Islet of Langerhans (tissue), 1 donor: Measurements from ENCODE around the gene SEC62.
"Not testable (repeated sequence)": the region's sequence is repeated elsewhere in the genome, so short reads cannot be mapped to it uniquely, and the experiment has no call there.

ENCODE experiments used
- FAIRE-seq: peaks from one replicate; lab custom pipeline; 2011; peaks lifted over from hg19 to GRCh38; lab: Jason Lieb, UNC

SEC62 gene

GRCh38 chr3:170016057-170016456 lies 49.5 kb downstream of the SEC62 start:
- FAIRE-seq = no peak

DNA sequence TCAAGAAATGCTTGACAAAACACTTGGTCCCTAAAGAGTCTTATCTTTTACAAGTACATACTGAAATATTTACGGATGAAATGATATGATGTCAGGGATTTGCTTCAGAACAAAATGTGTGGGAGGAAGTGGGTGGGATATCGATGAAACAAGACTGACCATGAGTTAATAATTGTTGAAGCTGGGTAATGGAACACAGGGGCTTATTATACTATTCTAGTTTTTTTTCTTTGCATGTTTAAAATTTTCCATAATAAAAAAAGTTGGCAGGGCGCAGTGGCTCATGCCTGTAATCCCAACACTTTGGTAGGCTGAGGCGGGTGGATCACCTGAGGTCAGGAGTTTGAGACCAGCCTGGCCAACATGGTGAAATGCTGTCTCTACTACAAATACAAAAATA lies 52.7 kb downstream of the SEC62 start:
- FAIRE-seq = not testable (repeated sequence)

GRCh38 chr3:170021083-170021482 lies 54.5 kb downstream of the SEC62 start:
- no peak for FAIRE-seq

- no peak for FAIRE-seq
Measured at GRCh38 chr3:170022336-170022735, 55.7 kb downstream of the SEC62 start.

DNA sequence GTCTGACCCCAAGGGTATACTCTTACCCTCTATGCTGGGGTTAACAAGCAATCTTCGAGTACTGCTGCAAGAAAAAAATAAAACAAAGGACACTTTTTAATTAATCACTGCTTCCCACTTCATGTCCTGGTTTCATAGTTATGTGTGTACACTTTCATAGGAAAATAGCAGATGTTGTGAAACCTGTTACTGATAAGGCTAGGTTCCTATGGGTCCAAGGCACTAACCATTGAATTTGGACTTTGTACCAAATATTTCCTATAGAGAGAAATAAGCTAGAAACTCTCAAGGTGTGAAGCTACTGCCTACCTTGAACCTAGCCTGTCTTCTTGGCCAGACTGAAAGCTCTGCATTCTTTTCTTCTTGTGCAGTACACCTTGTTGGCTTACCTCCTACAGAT lies 56.6 kb downstream of the SEC62 start:
- FAIRE-seq = no peak

DNA sequence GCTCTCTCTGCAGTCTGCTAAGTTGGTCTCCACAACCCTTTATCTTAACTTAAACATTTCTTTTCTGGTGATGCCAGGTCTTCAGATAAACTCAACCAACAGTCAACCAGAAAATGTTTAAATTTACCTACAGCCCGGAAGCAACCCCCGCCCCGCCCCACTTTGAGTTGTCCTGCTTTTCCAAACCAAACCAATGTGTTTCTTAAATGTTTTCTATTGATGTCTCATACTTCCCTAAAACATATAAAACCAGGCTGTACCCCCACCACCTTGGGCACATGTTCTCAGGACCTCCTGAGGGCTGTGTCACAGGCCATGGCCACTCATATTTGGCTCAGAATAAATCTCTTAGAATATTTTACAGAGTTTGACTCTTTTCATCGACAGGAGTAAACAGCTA lies 58.0 kb downstream of the SEC62 start:
- FAIRE-seq = no peak

DNA sequence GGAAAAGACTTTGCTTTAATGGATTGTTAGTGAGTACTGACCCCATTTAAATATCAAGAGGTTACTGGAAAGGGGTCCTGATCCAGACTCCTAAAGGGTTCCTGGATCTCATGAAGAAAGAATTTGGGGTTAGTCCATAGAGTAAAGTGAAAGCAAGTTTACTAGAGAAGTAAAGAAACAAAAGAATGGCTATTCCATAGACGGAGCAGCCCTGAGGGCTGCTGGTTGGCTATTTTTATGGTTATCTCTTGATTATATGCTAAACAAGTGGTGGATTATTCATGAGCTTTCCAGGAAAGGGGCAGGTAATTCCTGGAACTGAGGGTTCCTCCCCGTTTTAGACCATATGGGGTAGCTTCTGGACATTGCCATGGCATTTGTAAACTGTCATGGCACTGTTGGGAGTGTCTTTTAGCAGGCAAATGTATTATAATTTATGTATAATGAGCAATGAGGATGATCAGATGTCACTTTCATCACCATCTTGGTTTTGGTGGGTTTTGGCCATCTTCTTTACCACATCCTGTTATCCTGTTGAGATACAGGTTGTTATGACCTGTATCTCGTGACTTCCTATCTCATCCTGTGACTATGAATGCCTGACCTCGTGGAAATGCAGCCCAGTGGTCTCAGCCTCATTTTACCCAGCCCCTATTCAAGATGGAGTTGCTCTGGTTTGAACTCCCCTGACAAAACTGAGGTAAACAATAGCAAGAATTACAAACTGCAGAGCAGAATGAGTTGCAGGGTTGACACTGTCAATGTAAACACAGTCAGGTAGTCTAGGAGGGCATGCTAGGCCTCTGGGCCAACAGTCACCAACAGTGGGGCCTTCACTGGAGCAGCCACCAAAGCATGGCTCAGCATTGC lies 60.9 kb downstream of the SEC62 start:
- FAIRE-seq = no peak

GRCh38 chr3:170033489-170033888 lies 66.9 kb downstream of the SEC62 start:
- FAIRE-seq = no peak

DNA sequence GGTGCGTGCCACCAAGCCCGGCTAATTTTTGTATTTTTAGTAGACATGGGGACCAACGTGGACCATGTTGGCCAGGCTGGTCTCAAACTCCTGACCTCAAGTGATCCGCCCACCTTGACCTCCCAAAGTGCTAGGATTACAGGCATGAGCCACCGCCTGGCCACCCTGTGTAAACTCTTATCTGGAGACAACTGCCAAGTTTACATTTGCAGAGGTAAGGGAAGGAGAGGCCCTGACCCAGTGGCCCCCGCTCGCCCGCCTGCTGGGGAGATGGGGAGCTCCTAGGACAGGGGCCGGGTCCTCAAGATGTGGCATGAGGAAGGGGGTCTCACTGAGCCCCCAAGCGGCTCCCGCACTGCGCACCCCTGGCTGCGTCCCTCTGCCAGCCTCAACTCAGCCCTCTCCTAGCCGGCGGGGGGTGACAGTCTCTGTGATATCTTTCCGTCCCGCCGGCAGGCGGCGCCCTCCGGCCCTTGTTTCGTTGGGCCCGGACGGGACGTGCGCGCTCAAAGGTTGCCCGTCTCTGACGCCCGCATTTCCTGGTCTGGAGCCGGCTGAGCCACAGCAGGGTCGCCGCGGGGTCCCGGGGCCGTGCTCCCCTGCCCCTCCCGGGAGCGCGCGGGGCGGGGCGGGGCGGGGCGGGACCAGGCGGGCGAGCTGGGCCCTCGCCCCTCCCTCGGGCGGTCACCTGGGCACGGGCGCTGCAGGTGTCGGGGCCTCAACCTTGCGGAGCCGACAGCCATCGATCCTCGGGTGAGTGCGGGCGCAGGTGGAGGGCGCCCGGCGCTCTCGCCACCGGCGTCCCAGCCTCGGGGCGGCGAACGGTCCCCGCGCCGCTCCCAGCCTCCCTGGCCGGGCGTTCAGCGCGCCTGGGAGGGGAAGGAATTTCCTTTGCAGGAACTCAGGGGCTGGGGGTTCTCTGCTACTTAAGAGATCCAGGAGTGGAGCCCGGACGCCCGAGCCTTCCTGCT lies 71.1 kb downstream of the SEC62 start, which contains the start of gene GPR160:
Gene GPR160, plus strand, starts transcription at position 533 of the 971 bp plus-strand sequence. CDS start 45,978 bp downstream, outside the sequence.
- no peak for FAIRE-seq

DNA sequence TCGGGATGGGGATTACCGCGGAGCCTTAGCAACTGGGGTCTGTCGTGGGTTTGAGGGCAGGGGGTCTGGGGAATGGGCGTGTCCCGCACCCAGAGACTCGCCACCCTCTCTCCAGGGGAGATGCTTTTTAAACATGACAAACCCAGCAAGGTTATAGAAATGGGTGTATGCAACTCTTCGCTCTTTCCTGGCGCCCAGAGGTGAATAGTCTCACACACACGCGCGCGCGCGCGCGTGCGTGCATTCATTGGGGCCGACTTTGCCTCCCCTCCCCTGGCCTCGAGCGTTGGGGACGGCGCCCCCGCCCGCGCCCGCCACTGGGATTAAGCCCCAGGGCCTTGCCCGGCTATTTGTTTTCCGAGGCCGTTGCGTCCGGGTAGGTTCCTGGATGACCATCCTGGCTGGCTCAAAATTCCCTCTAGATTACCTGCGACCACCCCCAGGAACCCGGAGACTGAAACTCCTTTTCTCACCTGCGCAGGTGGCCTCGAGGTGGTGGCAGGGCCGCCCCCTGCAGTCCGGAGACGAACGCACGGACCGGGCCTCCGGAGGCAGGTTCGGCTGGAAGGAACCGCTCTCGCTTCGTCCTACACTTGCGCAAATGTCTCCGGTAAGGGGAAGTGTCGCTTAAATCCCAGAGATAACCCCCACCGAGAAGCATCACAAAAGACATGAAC lies 72.0 kb downstream of the SEC62 start:
- FAIRE-seq = no peak

GRCh38 chr3:170040418-170040817 lies 73.8 kb downstream of the SEC62 start:
- no peak for FAIRE-seq

GRCh38 chr3:170043506-170043905 lies 76.9 kb downstream of the SEC62 start:
- FAIRE-seq = no peak

DNA sequence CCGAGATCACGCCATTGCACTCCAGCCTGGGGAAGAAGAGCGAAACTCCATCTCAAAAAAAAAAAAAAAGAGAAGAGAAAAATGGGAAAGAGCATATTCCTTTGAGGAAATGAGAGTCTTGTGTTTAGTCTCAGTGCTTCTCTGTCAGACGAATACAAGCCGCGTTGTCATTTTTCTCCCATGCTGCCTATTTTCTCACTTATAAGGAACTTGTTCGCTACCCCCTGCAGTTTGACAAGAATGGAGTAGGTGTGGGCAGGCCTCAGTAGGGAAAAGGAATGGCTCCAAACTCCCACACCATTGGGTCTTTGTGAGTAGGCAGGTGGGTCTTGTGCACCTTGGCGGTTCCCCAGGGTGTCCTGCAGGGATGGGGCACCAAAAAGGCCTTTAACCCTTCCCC lies 77.7 kb downstream of the SEC62 start:
- FAIRE-seq = no peak

- no peak for FAIRE-seq
Measured at GRCh38 chr3:170044795-170045244, 78.2 kb downstream of the SEC62 start.

DNA sequence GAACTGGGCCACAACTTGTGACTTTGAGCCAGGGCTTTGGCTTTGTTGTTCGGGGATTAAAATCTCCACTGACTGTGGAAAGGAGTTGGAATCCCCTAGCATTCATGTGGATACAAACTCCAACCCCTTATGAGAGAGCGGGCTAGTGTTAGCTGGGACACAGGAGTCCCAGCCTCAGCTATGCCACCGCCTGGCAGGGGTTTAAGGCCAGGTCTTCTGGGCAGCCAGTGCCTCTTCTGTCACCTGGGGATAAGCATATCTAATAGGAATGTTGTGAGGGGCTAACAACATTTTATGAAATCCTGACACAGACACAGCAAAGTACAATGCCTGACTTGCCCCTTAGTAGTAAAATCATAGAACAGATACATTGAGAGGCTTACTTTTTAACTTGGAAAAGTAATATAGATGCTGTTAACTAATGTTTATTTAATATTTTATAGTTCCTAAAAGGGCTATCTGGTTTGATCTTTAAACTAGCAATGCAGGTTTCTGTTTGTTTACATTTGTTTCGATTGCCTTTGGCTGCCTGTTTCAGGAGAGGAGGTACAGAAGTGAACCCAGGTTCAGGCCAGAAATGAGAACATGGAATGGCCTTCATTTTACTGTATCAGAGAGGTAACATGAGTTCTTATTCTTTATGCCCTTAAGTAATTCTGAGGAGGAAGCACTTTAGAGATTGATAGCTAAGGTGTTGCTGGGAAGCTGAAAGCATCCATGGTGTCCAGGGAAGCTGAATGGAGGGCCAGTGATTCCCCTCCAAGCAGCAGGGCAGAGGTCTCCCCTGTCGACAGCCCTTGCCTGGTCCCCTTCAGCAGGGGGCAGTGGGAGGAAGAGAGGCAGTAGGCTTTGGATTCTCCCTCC lies 79.9 kb downstream of the SEC62 start:
- FAIRE-seq = no peak

DNA sequence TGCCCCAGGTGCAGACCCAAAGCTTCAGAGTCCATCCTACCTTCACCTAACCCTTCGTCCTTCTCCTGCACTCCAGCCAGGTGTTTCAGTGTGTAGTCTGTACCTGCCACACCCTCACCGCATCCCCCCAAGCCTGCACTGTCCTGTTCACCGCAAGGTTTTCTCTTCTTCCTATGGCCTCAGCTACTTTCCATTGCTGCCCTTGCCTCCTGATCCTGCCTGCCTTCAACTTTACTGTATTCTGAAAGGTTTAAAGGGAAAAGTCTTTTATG lies 80.5 kb downstream of the SEC62 start:
- no peak for FAIRE-seq
